ENCODE results near the gene IL17REL.

Gene IL17REL

GRCh38 chr22:49965091-49966040, 47.2 kb downstream of the IL17REL start:
- TF ChIP-seq FOXP2 (optimal IDR thresholded peaks at IDR 0.05; ENCODE audit: borderline replicate concordance, extremely low read depth, extremely low read length, insufficient read depth) (no peak), POLR2AphosphoS5 (IDR thresholded peaks at IDR 0.05; ENCODE audit: low read depth, low read length) (no peak), SIN3A (IDR thresholded peaks at IDR 0.05; ENCODE audit: borderline replicate concordance, insufficient read depth, low read length) (no peak), REST (IDR thresholded peaks at IDR 0.05; ENCODE audit: insufficient read depth in 1 of 2, low read depth in 2 of 2, low read length in 2 of 2) (no peak), TAF1 (IDR thresholded peaks at IDR 0.05; ENCODE audit: borderline replicate concordance, insufficient read depth, low read length) (no peak)

- TF ChIP-seq TAF1 (IDR thresholded peaks at IDR 0.05; ENCODE audit: borderline replicate concordance, insufficient read depth, low read length) (no peak), SIN3A (IDR thresholded peaks at IDR 0.05; ENCODE audit: borderline replicate concordance, insufficient read depth, low read length) (no peak), FOXP2 (optimal IDR thresholded peaks at IDR 0.05; ENCODE audit: borderline replicate concordance, extremely low read depth, extremely low read length, insufficient read depth) (no peak), POLR2AphosphoS5 (IDR thresholded peaks at IDR 0.05; ENCODE audit: low read depth, low read length) (no peak), REST (IDR thresholded peaks at IDR 0.05; ENCODE audit: insufficient read depth in 1 of 2, low read depth in 2 of 2, low read length in 2 of 2) (no peak)
These were observed 48.2 kb downstream of the IL17REL start for GRCh38 chr22:49964136-49965090.

- TF ChIP-seq POLR2AphosphoS5 (IDR thresholded peaks at IDR 0.05; ENCODE audit: low read depth, low read length), result no peak; the same call in 1 of the 2 replicates
- no peak for TF ChIP-seq TAF1 (IDR thresholded peaks at IDR 0.05; ENCODE audit: borderline replicate concordance, insufficient read depth, low read length)
- no peak for TF ChIP-seq SIN3A (IDR thresholded peaks at IDR 0.05; ENCODE audit: borderline replicate concordance, insufficient read depth, low read length)
- TF ChIP-seq REST (IDR thresholded peaks at IDR 0.05; ENCODE audit: insufficient read depth in 1 of 2, low read depth in 2 of 2, low read length in 2 of 2), result no peak
- no peak for TF ChIP-seq FOXP2 (optimal IDR thresholded peaks at IDR 0.05; ENCODE audit: borderline replicate concordance, extremely low read depth, extremely low read length, insufficient read depth)
These were observed 48.9 kb downstream of the IL17REL start for GRCh38 chr22:49963647-49964026.

GRCh38 chr22:49962751-49963646, 49.6 kb downstream of the IL17REL start:
- TF ChIP-seq FOXP2 (optimal IDR thresholded peaks at IDR 0.05; ENCODE audit: borderline replicate concordance, extremely low read depth, extremely low read length, insufficient read depth) (no peak), TAF1 (IDR thresholded peaks at IDR 0.05; ENCODE audit: borderline replicate concordance, insufficient read depth, low read length) (no peak), REST (IDR thresholded peaks at IDR 0.05; ENCODE audit: insufficient read depth in 1 of 2, low read depth in 2 of 2, low read length in 2 of 2) (no peak), SIN3A (IDR thresholded peaks at IDR 0.05; ENCODE audit: borderline replicate concordance, insufficient read depth, low read length) (no peak), POLR2AphosphoS5 (IDR thresholded peaks at IDR 0.05; ENCODE audit: low read depth, low read length) (no peak)

All from PFSK-1 (cell line).